Sciatic nerve (tissue), 2 donors: ENCODE measurements around the gene PRKAR1B. TPM values are rescaled to one million over a fixed set of nuclear protein-coding genes. Genes with fewer than 3 reads are reported as not detected.
"Not testable (repeated sequence)": the region's sequence is repeated elsewhere in the genome, so short reads cannot be mapped to it uniquely, and the experiment has no call there.

Experiments
- ATAC-seq: fragments of 200-7000 bp; cut with Tn5 transposase; one replicate; pipeline ENCODE4 v1.9.1; 2020; ENCODE audit warnings: mild to moderate bottlenecking, moderate library complexity
- DNase-seq: peaks from one replicate; pipeline ENCODE4 v3.0.0-alpha.2; 2020; ENCODE audit warnings: low spot score
- intact Hi-C: fragments of 100-400 bp; cut with DNase I; formaldehyde crosslinking; loops from one replicate; pipeline ENCODE4 v1.14.2; 2022
- total RNA-seq: library from RNA; stranded (reverse); fragmentation: NEBNext Ultra II Directional; extraction: Animal tissue kit (Norgen Biotek cat#: 25700); gene quantifications from one replicate; pipeline ENCODE4 v1.2.1, GENCODE V29; 2021
- donor health status: DM: no; HTN: no; CAD: no.
- donor health status: DM: no; HTN: no; CAD: no.

PRKAR1B gene
- total RNA-seq, 1 donor from 2014 or later: 11.1 TPM

- ATAC-seq: no peak
- intact Hi-C loops: no loop called here
- DNase-seq: no peak
Measured at GRCh38 chr7:641966-642365, 85.1 kb downstream of the PRKAR1B start.

- ATAC-seq (no peak), DNase-seq (no peak)
- intact Hi-C loops: no loop called here
Measured at GRCh38 chr7:641269-641671, 85.8 kb downstream of the PRKAR1B start.

- DNase-seq: no peak
- intact Hi-C loops: loop anchor here (5.0 kb wide), 1 partner anchor 306 kb away; no protein-coding TSS in a partner anchor
- ATAC-seq: no peak
Measured at GRCh38 chr7:638256-639011, 88.6 kb downstream of the PRKAR1B start.

GRCh38 chr7:637826-638225, 89.3 kb downstream of the PRKAR1B start:
- DNase-seq: peak; percentile 41
- ATAC-seq: no peak
- intact Hi-C loops: loop anchor here (5.0 kb wide), 1 partner anchor 306 kb away; no protein-coding TSS in a partner anchor

GRCh38 chr7:636396-636795, 90.7 kb downstream of the PRKAR1B start:
- peak; percentile 39 for ATAC-seq
- no peak for DNase-seq
- intact Hi-C loops: loop anchor here (5.0 kb wide), 1 partner anchor 304 kb away; no protein-coding TSS in a partner anchor

- peak; percentile 21 for DNase-seq
- intact Hi-C loops: loop anchor here (5.0 kb wide), 1 partner anchor 304 kb away; no protein-coding TSS in a partner anchor
- not testable (repeated sequence) for ATAC-seq
Measured at GRCh38 chr7:635687-636382, 91.2 kb downstream of the PRKAR1B start.

- DNase-seq (peak; percentile 44), ATAC-seq (no peak)
- intact Hi-C loops: loop anchor here (5.0 kb wide), 1 partner anchor 303 kb away; no protein-coding TSS in a partner anchor
Measured at GRCh38 chr7:635227-635626, 91.9 kb downstream of the PRKAR1B start.

GRCh38 chr7:633381-634018, 93.6 kb downstream of the PRKAR1B start:
- no peak for ATAC-seq
- DNase-seq: peak; percentile 30
- intact Hi-C loops: no loop called here

GRCh38 chr7:632831-633210, 94.3 kb downstream of the PRKAR1B start:
- intact Hi-C loops: no loop called here
- ATAC-seq (no peak), DNase-seq (peak; percentile 49)

- DNase-seq: peak; percentile 47
Measured at GRCh38 chr7:631964-632830, 94.9 kb downstream of the PRKAR1B start.

GRCh38 chr7:631291-631711, 95.8 kb downstream of the PRKAR1B start:
- intact Hi-C loops: no loop called here
- ATAC-seq (no peak), DNase-seq (no peak)

More at GRCh38 chr7:631964-632830, 94.9 kb downstream of the PRKAR1B start:
- intact Hi-C loops: no loop called here
- no peak for ATAC-seq

- intact Hi-C loops: no loop called here
- no peak for DNase-seq
- ATAC-seq: no peak
Measured at GRCh38 chr7:630539-630938, 96.5 kb downstream of the PRKAR1B start.

GRCh38 chr7:630111-630511, 97.0 kb downstream of the PRKAR1B start:
- DNase-seq: no peak
- no peak for ATAC-seq
- intact Hi-C loops: no loop called here

- ATAC-seq: no peak
- intact Hi-C loops: no loop called here
Measured at GRCh38 chr7:628826-629225, 98.3 kb downstream of the PRKAR1B start.

GRCh38 chr7:628402-628763, 98.7 kb downstream of the PRKAR1B start:
- ATAC-seq (no peak), DNase-seq (no peak)
- intact Hi-C loops: no loop called here

More at GRCh38 chr7:628826-629225, 98.3 kb downstream of the PRKAR1B start:
- no peak for DNase-seq

GRCh38 chr7:627661-628401, 99.2 kb downstream of the PRKAR1B start:
- ATAC-seq: no peak
- no peak for DNase-seq
- intact Hi-C loops: no loop called here

GRCh38 chr7:625376-625971, 101.6 kb downstream of the PRKAR1B start:
- no peak for DNase-seq
- intact Hi-C loops: no loop called here
- ATAC-seq: no peak

GRCh38 chr7:623464-623863, 103.6 kb downstream of the PRKAR1B start:
- DNase-seq: no peak
- intact Hi-C loops: loop anchor here (2.0 kb wide), 1 partner anchor 71 kb away; no protein-coding TSS in a partner anchor
- no peak for ATAC-seq
